Fibroblast of peridontal ligament (primary cell): Measurements from ENCODE around the gene AGER.

Source experiments
- DNase-seq: peaks from one replicate; pipeline ENCODE4 v3.0.0-alpha.2; 2010; ENCODE audit errors: extremely low read depth

AGER gene

DNA sequence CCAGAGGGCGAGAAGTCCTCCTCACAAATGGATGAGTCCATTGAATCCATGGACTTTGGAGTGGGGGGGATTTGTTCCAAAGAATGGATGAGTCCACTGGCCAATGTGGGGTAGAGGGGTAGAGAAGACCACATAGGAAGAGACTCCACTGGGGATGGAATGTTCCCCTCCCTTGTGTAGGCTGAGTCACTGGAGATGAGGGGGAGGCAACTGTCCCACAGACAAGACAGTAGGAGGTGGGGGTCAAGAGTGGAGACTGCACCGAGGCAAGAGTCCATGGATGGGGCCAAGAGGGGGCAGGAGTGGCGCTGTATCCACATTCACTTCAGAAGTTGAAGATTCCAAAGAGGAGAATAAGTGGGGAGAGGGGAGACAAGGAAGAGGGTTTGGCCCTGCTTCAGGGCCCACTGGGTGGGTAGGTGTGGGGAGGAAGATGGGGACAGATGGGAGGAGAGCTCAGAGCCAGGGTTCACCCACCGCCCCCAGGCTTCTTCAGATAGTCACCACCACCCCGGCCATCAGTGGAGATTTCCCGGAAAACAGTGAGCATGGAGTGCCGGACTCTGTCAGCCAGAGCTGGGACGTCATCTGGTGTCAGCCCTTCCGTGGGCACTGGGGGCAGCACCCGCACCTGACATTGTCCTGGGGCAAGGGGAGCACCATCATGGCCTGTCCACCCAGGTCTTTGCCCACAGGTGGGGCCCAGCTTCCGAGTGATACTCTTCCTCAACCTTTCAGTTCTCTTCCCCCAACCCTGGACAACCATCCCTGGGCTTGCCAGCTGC lies 15.1 kb downstream of the AGER start:
- no peak for DNase-seq

DNA sequence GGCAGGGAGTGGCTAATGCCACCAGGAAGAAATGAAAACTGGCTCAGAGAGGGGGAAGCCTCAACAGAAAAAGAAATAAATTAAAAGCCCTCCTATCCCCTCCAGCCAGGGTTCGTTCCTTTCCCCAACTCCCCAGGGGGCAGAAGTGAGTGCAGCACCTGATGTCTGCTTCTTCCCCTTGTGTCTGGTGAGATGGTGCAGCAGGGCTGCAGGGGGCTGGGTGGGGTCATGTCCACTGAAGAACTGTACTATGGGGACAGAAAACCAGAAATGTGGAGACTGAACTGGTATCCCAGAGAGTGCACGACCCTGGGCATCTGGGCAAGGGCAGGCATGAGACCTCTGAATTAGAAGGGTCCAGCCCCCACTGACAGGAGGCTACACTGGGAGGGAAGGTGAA lies 15.7 kb downstream of the AGER start:
- no peak for DNase-seq

DNA sequence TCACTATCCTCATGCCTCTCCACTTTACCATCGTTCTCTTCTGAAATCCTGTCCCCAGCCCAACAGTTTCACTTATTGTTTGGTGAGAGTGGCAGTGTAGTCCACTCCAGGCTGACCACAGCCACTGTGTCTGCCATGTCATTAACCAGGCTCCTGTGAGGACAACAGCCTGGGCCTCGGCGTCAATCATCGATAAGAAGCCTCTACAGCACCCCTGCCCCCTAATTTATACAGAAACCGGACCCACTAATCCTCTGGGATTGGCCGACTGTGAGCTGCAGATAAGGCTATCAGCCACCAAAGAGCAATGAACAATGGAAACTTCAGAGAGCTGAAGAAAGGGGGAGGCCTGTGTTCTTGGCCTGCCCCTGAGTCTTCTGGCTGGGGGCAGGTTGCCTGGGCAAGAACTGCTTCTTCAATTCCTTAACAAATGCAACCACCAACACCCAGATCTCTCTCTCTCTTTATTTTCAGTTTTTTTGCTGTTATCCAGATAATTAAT lies 16.2 kb downstream of the AGER start:
- DNase-seq, result no peak

DNA sequence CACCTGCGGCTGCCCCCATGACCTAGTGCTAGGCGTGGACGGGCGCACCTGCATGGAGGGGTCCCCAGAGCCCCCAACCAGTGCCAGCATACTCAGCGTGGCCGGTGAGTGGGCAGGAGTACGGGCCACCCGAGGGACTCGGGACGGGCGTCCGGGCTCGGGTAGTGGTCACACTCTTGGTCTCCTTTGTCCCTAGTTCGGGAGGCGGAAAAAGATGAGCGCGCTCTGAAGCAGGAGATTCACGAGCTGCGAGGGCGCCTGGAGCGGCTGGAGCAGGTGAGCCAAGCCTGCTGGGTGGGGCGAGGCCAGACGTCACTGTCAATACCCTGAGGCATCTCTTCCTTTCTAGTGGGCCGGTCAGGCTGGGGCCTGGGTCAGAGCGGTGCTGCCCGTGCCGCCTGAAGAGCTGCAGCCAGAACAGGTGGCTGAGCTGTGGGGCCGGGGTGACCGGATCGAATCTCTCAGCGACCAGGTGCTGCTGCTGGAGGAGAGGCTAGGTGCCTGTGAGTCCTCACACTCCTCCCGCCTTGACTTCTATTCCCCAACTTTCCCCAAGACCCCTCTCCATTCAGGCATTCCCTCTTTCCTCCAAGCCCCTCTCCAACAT lies 16.8 kb downstream of the AGER start:
- DNase-seq, result no peak

DNA sequence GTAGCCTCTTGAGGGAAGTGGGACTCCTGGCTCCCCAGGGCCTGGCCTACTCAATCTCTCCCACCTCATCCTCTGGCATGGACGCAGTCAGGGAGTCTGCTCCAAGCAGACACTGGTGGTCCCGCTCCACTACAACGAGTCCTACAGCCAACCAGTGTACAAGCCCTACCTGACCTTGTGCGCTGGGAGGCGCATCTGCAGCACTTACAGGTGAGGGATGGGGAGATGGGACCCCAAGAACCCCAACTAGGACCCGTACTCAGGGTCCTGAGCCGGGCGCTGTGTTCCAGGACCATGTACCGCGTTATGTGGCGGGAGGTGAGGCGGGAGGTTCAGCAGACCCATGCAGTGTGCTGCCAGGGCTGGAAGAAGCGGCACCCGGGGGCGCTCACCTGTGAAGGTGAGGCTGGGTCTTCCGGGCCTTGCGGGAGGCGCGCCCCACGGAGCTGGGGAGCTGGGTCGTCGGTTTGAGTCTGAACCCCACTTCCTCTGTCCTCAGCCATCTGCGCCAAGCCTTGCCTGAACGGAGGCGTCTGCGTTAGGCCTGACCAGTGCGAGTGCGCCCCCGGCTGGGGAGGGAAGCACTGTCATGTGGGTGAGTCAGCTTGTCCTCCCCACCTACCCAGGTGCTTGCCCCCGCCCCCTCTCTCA lies 17.5 kb downstream of the AGER start:
- no peak for DNase-seq

DNA sequence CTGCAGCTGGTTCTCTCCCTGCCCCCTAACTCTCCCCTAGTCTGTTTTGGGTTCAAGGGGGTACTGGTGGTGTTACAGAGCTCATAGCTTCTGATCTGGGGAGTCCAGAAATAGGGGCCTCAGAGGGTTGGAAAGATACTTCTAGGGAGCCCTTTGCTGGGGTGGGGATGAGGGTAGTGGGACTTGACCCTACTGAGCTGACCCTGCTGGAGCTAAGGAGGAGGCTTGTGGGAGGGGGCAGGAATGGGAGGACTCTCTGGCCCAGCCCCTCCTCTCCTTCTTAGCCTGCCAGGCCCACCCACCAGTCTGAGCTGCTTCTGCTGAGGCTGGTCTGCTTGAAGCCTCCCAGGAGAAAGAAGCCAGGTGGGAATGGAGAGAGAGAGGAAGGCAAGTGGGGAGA lies 19.8 kb downstream of the AGER start, which contains the start of gene EGFL8:
Gene EGFL8, plus strand, starts transcription at position 301 of the 400 bp plus-strand sequence. CDS start 1,571 bp downstream, outside the sequence.
- DNase-seq, result no peak

DNA sequence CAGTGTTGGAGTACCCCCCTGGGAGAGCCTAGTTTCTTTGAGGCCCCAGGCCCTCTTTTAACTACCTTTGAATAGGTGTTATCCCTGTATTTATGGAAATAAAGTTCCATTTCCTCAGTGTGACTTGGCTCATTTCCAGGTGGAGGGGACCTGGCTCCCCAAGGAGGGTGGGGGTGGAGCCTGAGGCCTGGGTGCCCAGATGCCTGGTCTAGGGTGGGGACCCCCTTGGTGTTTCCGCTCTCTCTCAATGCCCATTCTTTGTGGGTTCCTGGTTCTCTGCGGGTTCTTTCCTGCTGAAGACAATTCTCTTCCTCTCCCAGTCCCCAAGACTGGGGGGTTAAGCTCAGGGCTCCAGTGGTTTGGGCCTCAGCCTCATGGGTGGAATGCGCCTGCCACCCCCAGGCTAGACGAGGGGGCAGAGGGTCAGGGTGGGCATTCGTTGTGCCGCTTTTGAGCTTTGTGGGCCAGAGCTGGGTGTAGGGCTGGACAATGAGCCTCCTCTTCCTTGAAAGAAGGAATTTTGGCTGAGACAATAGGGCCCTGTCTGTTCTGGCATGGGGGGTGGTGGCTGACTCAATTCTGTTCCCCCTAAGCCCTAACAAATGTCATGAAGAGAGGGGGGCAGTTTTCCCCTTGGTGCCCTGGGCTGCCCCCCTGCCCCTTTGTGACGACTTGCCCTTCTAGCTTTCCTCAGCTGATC lies 20.3 kb downstream of the AGER start:
- DNase-seq, result no peak

DNA sequence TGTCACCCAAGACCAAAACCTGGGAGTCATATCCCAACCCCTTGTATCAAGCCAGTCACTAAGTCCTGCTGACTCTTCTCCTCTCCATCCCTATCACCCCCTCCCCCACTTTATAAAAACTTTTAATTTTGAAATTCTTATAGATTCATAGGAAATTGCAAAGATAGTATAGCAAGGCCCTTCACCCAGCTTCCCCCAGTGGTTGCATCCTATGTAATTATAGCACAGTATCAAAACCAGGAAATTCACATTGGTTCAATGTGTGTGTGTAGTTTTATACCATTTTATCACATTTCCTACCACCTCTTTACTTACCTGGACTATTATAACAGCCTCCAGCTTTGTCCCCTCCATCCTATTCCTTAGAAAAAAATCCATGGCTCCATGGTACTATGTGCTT lies 26.0 kb downstream of the AGER start:
- no peak for DNase-seq

DNA sequence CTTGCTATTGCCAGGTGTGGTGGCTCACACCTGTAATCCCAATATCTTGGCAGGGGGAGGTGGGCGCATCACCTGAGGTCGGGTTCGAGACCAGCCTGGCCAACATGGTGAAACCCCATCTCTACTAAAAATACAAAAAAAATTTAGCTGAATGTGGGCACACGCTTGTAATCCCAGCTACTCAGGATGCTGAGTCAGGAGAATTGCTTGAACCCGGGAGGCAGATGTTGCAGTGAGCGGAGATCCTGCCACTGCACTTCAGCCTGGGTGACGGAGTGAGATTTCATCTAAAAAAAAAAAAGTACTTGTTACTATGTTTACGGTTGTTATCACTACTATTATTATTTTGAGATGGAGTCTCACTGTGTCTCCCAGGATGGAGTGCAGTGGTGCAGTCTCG lies 27.2 kb downstream of the AGER start:
- DNase-seq, result no peak

DNA sequence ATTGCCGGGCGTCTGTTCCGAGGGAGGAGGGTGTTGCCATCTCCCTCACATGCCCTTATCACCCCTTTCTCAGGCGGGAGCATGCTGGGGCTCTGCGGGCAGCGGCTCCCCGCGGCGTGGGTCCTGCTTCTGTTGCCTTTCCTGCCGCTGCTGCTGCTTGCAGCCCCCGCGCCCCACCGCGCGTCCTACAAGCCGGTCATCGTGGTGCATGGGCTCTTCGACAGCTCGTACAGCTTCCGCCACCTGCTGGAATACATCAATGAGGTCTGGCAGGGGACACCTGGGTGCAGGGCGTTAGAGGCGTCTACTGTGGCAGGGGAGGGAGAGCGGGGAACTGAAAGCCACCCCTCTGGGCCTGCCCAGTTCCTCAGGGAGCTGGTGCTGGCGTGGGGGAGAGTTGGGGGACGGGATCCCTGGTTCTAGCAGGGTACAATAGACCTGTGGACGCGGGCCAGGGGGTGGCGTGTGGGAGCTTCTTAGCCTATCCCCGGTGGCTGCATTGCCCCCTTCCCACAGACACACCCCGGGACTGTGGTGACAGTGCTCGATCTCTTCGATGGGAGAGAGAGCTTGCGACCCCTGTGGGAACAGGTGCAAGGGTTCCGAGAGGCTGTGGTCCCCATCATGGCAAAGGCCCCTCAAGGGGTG lies 29.4 kb downstream of the AGER start:
- peak; percentile 64 for DNase-seq

DNA sequence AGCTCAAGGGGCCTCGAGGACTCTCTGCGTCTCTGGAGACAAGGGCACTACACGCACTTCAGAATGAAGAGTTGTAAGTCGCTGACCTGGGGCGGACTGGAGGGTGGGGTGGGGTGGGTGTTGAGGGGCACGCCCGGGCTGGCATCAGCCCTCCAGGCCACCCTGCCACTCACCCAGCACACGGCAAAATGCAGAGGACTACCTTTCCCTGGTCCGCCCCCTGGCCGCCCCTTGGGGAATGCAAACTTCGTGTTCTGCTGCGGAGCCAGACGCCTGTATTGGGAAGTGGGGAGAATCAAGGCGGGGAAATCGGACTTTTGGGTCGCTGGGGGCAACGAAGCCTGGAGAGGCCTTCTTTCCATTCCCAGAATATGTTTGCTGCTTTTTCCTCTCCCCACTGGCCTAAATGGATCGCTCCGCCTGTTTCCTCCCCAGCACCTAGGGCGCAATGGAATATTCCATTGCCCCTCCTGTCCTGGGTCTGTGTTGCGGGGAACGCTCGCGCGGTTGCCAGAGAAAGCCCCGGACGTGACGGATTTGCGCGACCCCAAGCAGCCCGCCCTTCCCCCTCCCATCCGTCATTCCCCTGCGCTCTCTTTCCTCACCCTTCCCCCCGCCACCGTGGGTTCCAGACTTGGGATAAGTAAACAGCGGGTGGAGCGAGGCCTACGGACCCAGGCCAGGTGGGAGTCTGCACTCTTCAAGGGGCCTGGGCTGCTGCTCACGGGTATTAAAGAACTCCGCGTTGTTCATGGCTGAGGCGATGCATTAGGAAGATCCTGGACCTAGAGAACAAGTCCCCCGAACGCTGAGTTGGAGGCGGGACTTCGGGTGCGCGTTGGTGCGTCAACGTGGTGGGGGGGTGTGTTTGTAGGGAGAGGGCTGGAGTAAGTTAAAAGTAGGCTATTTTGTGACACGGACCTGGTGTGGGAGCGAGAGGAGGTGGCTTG lies 30.2 kb downstream of the AGER start, which contains the start of gene PPT2:
Gene PPT2, plus strand, starts transcription at position 578 of the 950 bp plus-strand sequence. CDS start 454 bp downstream, outside the sequence.
- DNase-seq, result peak; percentile 89

DNA sequence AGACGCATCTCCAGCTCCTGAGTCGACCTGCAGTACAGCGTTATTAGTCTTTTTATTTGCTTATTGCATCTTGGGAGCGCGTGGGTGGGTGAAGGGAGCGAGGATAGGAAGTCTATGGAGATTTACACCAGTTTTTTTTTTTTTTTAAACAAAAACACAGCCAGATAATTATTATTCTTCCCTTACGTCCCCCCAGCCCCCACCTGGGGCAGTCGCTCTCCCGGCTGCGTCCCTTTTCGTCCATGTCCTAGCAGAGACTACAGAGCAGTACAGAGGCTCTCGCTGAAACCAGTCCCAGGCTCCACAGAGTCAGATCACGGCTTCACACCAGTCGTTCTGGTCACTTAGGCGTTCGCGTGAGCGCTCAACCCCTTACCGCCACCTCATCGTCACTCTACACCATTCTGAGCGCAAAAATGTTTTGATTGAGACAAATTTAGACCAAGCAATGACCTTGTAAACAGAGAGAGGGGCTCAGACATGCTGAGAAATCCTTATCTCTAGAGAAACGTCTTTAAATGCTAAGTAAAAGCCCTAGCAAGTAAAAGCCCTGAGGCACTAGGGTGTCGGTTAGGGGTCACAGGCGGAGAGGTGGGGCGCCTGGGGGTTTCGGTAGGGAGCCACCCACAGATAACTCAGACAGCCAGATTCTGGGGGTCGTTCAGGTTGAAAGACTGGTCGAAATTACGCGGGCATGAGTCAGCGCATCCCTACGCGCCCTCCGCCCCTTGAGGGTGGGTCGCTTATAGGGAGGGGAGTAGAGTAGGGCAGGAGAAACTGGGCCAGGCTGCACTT lies 31.1 kb downstream of the AGER start:
- DNase-seq, result peak; percentile 40

DNA sequence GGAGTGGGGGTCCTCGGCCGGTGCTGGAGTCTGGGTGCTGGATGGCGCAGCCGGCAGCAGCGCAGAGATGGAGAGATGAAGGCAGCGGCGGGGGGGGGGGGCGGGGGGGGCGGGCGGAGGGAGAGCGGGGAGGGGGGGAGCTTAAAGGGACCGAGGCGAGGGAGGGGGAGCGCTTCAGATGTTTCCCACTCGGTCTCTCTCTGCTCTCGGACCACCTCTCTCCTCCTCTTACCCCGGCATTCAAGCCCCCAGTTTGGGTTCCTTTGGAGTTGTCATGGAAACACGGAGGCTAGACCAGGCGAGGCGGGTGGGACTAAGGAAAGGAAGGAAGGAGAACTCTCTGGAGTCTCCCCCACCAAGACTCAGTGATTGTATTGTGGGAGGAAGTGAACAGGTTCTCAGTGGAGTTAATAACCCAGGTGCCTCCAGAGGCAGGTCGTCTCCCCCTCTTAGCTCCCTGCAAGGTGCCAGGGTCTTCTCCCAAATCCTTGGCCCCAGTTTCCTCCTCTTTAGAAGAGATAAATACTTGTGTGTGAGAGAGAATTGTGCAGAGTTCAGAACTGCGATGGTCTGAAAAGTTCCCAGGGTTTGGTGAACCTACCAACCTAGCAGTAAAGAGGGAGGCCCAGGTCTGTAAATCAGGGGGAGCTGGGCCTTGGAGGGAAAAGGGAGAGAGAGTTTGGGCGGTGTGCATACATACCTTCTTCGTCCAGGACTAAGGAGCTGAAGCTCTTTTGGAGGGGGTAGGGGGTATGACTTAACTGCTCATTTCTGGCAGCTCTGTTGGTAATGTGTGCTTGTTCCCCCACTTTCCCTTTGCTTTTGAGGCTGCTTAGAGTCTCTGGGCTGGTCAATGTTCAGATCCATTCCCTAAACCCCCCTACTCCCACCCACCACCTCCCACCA lies 31.9 kb downstream of the AGER start, which contains the start of gene PRRT1:
Gene PRRT1, minus strand, starts transcription at position 77 of the 906 bp plus-strand sequence. CDS start 112 bp downstream, outside the sequence.
- DNase-seq, result peak; percentile 5

DNA sequence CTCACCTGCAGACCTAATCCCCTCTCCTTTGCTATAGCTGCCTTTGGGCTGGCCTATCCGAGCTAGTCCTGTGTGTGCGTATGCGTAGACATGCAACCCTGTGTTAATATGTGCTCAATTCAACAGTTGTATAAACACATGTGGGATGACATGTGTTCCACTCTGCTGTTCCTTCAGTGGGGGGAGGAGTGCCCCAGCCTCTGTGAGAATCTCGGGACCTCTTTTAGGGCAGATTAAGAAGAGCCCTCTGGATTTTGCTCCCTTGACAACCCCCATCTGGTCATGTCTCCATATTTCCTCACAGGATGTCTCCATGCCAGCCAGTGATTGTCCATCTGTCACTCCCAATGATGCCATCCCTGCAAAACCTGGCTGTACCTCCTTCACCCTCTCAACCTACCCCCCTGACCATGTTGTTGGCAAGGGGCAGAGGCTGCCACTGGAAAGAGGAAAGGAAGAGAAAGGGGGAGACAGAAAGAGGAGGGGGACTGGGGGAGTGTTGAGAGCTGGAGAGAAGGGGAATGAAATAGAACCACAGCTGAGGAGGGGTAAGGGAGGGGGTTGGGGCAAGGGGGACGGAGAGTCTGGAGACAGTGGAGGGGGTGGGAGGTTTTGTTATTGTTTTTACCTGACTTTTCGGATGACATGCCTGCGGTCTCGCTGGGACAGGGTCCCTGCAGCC lies 32.7 kb downstream of the AGER start:
- peak; percentile 7 for DNase-seq

DNA sequence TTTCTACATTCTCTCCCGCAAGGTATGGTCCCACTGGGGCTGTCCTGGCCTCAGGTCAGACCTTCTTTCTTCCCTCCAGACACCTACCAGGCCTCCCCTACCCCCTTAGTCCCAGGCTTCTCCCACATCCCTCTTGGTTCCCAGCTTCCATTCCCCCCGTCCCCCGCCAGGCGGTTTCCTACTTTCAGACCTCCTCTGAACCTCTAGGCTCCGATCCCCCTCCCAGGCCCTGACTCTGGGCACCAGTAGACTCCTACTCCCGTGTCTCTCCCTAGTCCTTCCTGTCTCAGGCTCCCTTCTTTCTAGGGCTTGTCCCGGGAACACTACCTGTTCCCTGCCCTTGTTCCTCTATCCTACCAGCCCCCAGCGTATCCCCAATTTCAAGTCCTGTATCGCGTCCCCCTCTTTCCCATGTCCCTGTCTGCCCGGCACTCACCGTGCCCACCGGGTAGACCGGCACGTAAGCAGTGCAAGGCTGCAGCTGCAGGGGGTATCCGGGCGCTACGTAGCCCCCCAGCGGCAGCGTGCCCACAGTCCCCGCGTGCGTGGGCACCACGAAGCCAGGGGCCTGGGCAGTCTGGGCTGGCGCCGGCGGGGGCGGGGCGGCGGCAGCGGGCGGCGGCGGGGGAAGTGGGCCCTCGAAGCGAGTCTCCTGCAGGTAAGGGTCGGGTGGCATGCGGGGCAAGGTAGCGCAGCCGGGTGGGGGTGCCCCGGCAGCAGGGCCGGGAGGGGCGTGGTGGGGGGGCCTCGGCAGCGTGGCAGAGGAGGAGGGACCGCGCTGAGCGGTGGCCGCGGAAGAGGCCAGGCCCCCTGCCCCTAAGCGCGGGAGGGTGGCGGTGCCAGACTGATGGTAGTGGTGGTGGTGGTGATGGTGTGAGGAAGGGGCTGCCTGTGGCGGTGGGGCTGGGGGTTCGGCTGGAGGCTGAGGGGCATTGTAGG lies 33.9 kb downstream of the AGER start:
- DNase-seq, result no peak

DNA sequence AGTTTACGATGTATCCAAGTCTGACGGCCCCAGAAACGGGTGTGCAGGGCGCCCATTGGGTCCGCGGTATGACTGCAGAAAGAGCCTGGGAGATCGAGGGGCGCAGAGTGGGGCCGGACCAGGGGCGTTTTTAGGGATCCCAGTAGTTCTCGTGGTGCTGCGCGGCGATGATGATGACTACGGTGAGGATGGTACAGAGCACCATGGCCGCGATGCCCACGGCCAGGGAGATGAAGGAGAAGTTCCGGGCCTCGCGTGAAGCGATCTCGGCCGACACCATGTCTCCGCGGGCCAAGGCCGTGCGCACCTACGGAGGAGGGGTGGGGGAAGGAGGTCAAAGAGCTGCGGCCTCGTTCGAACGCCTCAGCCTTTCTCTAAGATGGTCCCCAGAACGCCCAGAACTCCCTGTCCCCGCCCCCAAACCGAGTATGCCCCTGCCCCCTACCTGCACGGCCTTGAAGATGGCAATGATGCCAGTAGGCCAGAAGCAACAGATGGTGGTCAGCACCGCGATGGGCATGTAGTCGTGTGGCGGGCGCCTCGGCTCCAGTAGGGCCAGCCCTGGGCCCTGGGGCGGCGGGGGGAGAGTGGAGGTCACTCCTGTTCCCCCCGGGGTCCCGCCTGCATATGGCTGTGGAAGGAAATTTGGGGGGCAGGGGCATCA lies 34.8 kb downstream of the AGER start:
- no peak for DNase-seq
